H1 (cell line): ENCODE results near the gene TRIM39. TPM values are rescaled to one million over a fixed set of nuclear protein-coding genes. Genes with fewer than 3 reads are reported as not detected.

Source experiments
- CTCF ChIA-PET: fragments of 300-600 bp; sonication (Branson Sonifier 250); formaldehyde crosslinking; loops from one replicate; lab custom pipeline; 2021; ENCODE audit not compliant: partially characterized antibody; lab: Charles Lee
- POLR2A ChIA-PET: fragments of 300-600 bp; sonication (Branson Sonifier 250); formaldehyde crosslinking; loops from one replicate; lab custom pipeline; 2021; ENCODE audit warnings: inconsistent platforms; ENCODE audit not compliant: partially characterized antibody; lab: Charles Lee
- DNase-seq, 2 experiments: peaks; one replicate each; pipeline versions ENCODE4 v3.0.0 to v3.0.0-alpha.2; 2010 to 2022; ENCODE audit warnings: low spot score in 2 of 2, low read depth in 1 of 2, mixed read lengths in 1 of 2
- FAIRE-seq: peaks from 2 replicates; lab custom pipeline; 2011; peaks lifted over from hg19 to GRCh38; lab: Jason Lieb, UNC
- H2AFZ ChIP-seq: 2 replicates; pipeline ENCODE4 v1.8.1; 2012; ENCODE audit warnings: low read length, inconsistent platforms
- H2AK5ac ChIP-seq: 2 replicates; pipeline ENCODE4 v1.6.1; 2013; ENCODE audit warnings: low read depth, low read length
- H2BK120ac ChIP-seq: replicated peaks from 2 replicates; pipeline ENCODE3; 2013; ENCODE audit warnings: low read depth, low read length, inconsistent platforms
- H2BK12ac ChIP-seq: 2 replicates; pipeline ENCODE4 v1.6.1; 2013; ENCODE audit warnings: low read depth, low read length
- H2BK15ac ChIP-seq: 2 replicates; pipeline ENCODE4 v1.6.1; 2013; ENCODE audit warnings: low read length
- H2BK20ac ChIP-seq: 2 replicates; pipeline ENCODE4 v1.6.1; 2013; ENCODE audit warnings: low read length
- H2BK5ac ChIP-seq: 2 replicates; pipeline ENCODE4 v1.6.1; 2013; ENCODE audit warnings: low read depth, low read length
- H3K14ac ChIP-seq: 2 replicates; pipeline ENCODE4 v1.6.1; 2013; ENCODE audit warnings: inconsistent platforms; ENCODE audit not compliant: insufficient read length
- H3K18ac ChIP-seq: 2 replicates; pipeline ENCODE4 v1.6.1; 2013; ENCODE audit warnings: low read length; ENCODE audit errors: extremely low read depth
- H3K23ac ChIP-seq: 2 replicates; pipeline ENCODE4 v1.6.1; 2013; ENCODE audit warnings: inconsistent platforms; ENCODE audit not compliant: insufficient read length
- H3K23me2 ChIP-seq: 2 replicates; pipeline ENCODE4 v1.6.1; 2013; ENCODE audit warnings: low read depth, low read length
- H3K27ac ChIP-seq: 2 replicates; pipeline ENCODE4 v1.6.1; 2011; ENCODE audit warnings: low read depth, low read length, inconsistent platforms
- H3K27me3 ChIP-seq, 4 experiments: replicated peaks in 1 of 4; 1 replicate in 1 of 4; 2 replicates in 3 of 4; pipeline versions ENCODE4 v1.6.1 to v1.8.1; 2011 to 2013; ENCODE audit warnings: low read length in 3 of 4, mild to moderate bottlenecking in 3 of 4, inconsistent platforms in 2 of 4, mixed read lengths in 2 of 4, moderate library complexity in 1 of 4; ENCODE audit not compliant: control insufficient read depth in 3 of 4, insufficient read depth in 3 of 4; ENCODE audit errors: extremely low read depth in 1 of 4
- H3K36me3 ChIP-seq, 4 experiments: 2 replicates each; pipeline versions ENCODE4 v1.6.1 to v1.8.1; 2011 to 2013; ENCODE audit warnings: mild to moderate bottlenecking in 4 of 4, low read length in 3 of 4, moderate library complexity in 2 of 4, control low read depth in 1 of 4, inconsistent platforms in 1 of 4; ENCODE audit not compliant: insufficient read depth in 4 of 4, control insufficient read depth in 2 of 4
- H3K4ac ChIP-seq: replicated peaks from 2 replicates; pipeline ENCODE3; 2013; ENCODE audit warnings: low read length, low read depth, mixed read lengths, inconsistent platforms; ENCODE audit not compliant: insufficient read length
- H3K4me1 ChIP-seq, 4 experiments: replicated peaks in 1 of 4; 1 replicate in 1 of 4; 2 replicates in 3 of 4; pipeline versions ENCODE4 v1.6.1 to v1.8.1; 2011 to 2013; ENCODE audit warnings: low read length in 3 of 4, inconsistent platforms in 2 of 4, mixed read lengths in 1 of 4; ENCODE audit not compliant: insufficient read depth in 4 of 4, control insufficient read depth in 3 of 4
- H3K4me2 ChIP-seq, 2 experiments: 2 replicates each; pipeline versions ENCODE4 v1.6.1 to v1.8.1; 2011 to 2013; ENCODE audit warnings: low read depth in 2 of 2, low read length in 2 of 2, control low read depth in 1 of 2, inconsistent platforms in 1 of 2, mild to moderate bottlenecking in 1 of 2; ENCODE audit not compliant: insufficient read depth in 1 of 2
- H3K4me3 ChIP-seq, 4 experiments: fragments of 200-600, 300-600 bp in 1 of 4; sonication (generic), shearing (Covaris generic), sonication (Bioruptor Twin) in 1 of 4; 2 replicates each; pipeline versions ENCODE4 v1.5.1 to v1.8.1; 2011 to 2016; ENCODE audit warnings: low read length in 4 of 4, low read depth in 3 of 4, control low read depth in 2 of 4, inconsistent platforms in 2 of 4, mild to moderate bottlenecking in 2 of 4, mixed read lengths in 1 of 4, moderate library complexity in 1 of 4; ENCODE audit not compliant: insufficient read depth in 2 of 4; ENCODE audit errors: extremely low read depth in 1 of 4
- H3K56ac ChIP-seq: replicated peaks from 2 replicates; pipeline ENCODE3; 2013; ENCODE audit warnings: low read depth, mild to moderate bottlenecking, mixed read lengths, low read length, inconsistent platforms; ENCODE audit not compliant: insufficient read length
- H3K79me1 ChIP-seq: 2 replicates; pipeline ENCODE4 v1.6.1; 2013; ENCODE audit warnings: low read depth, low read length, control low read depth
- H3K79me2 ChIP-seq, 2 experiments: 2 replicates each; pipeline versions ENCODE4 v1.6.1 to v1.8.1; 2012 to 2013; ENCODE audit warnings: low read length in 2 of 2, mild to moderate bottlenecking in 2 of 2, inconsistent platforms in 1 of 2; ENCODE audit not compliant: insufficient read depth in 2 of 2, control insufficient read depth in 1 of 2
- H3K9ac ChIP-seq, 4 experiments: replicated peaks in 1 of 4; 1 replicate in 1 of 4; 2 replicates in 3 of 4; pipeline versions ENCODE4 v1.6.1 to v1.8.1; 2011 to 2013; ENCODE audit warnings: low read depth in 3 of 4, low read length in 3 of 4, control low read depth in 2 of 4, mild to moderate bottlenecking in 2 of 4, moderate library complexity in 2 of 4, inconsistent platforms in 1 of 4; ENCODE audit errors: extremely low read depth in 1 of 4
- H3K9me3 ChIP-seq, 2 experiments: 2 replicates each; pipeline versions ENCODE4 v1.6.1 to v1.8.1; 2012 to 2013; ENCODE audit warnings: mild to moderate bottlenecking in 2 of 2, moderate library complexity in 2 of 2, control low read depth in 1 of 2, inconsistent platforms in 1 of 2, low read depth in 1 of 2, low read length in 1 of 2, mixed read lengths in 1 of 2; ENCODE audit not compliant: insufficient read depth in 2 of 2
- H4K20me1 ChIP-seq, 2 experiments: replicated peaks in 1 of 2; 2 replicates each; pipeline versions ENCODE3 to v1.8.1; 2011 to 2013; ENCODE audit warnings: inconsistent platforms in 2 of 2, low read length in 2 of 2, mild to moderate bottlenecking in 1 of 2; ENCODE audit not compliant: insufficient read depth in 2 of 2, control insufficient read depth in 1 of 2
- H4K5ac ChIP-seq: 2 replicates; pipeline ENCODE4 v1.6.1; 2013; ENCODE audit warnings: low read length, low read depth, mixed read lengths, inconsistent platforms; ENCODE audit not compliant: insufficient read length
- H4K8ac ChIP-seq: 2 replicates; pipeline ENCODE4 v1.8.0; 2013; ENCODE audit warnings: mild to moderate bottlenecking, moderate library complexity, low read length, inconsistent platforms; ENCODE audit not compliant: insufficient read depth; ENCODE audit errors: extremely low read depth
- H4K91ac ChIP-seq: replicated peaks from 2 replicates; pipeline ENCODE3; 2013; ENCODE audit warnings: low read length, mixed read lengths, inconsistent platforms; ENCODE audit not compliant: insufficient read length
- BACH1 ChIP-seq: IDR thresholded peaks from 2 replicates; pipeline ENCODE4 v1.6.1; 2012; ENCODE audit warnings: low read length, improper control_type of control experiment
- CBX5 ChIP-seq: fragments of 300-800, 300-1000 bp; sonication (generic); IDR thresholded peaks from 2 replicates; pipeline ENCODE4 v1.7.1; 2016; ENCODE audit warnings: antibody characterized with exemption, low read length, low read depth
- FOSL1 ChIP-seq: IDR thresholded peaks from 2 replicates; pipeline ENCODE4 v1.6.1; 2011; ENCODE audit warnings: mild to moderate bottlenecking, low read depth, low read length, moderate library complexity; ENCODE audit not compliant: insufficient read depth
- JUND ChIP-seq: IDR thresholded peaks from 2 replicates; pipeline ENCODE4 v1.6.1; 2011; ENCODE audit warnings: mild to moderate bottlenecking, improper control_type of control experiment, low read length
- SP4 ChIP-seq: IDR thresholded peaks from 2 replicates; pipeline ENCODE4 v1.6.1; 2012; ENCODE audit warnings: low read length, inconsistent platforms
- TCF12 ChIP-seq: IDR thresholded peaks from 2 replicates; pipeline ENCODE4 v1.6.1; 2011; ENCODE audit warnings: low read depth, mild to moderate bottlenecking, low read length
- TEAD4 ChIP-seq: IDR thresholded peaks from 2 replicates; pipeline ENCODE4 v1.6.1; 2012; ENCODE audit warnings: low read depth, low read length, inconsistent platforms, mixed read lengths
- WGBS, 2 experiments: shearing (Covaris generic) in 1 of 2; methylation state at CpG; one replicate each; pipeline versions ENCODE4 v1.1.6 to v1.1.7; 2013 to 2015; ENCODE audit warnings: low lambda C conversion rate in 2 of 2, mixed read lengths in 2 of 2, inconsistent platforms in 1 of 2, low coverage in 1 of 2, missing lambda C conversion rate in 1 of 2; ENCODE audit not compliant: insufficient replicate concordance in 2 of 2, insufficient coverage in 1 of 2, insufficient read length in 1 of 2; ENCODE audit errors: extremely low coverage in 1 of 2, missing lambda C conversion rate in 1 of 2; 5-methylcytosine and 5-hydroxymethylcytosine counted together
- polyA plus RNA-seq, 7 experiments: library from polyadenylated mRNA; depleted of rRNA in 3 of 7; stranded (reverse) in 5 of 7; unstranded in 2 of 7; fragments of >200 nt in 5 of 7; fragments of 200-250 nt in 2 of 7; gene quantifications; 1 replicate in 5 of 7; 2 replicates in 1 of 7; 4 replicates in 1 of 7; pipeline versions ENCODE4 v1.2.1 to v1.2.3, GENCODE V29; 2011 to 2013; ENCODE audit warnings: missing spikeins in 2 of 7, mixed read lengths in 2 of 7
- total RNA-seq: library from RNA; stranded (reverse); fragmentation: NEBNext Ultra II Directional; extraction: Animal tissue kit (Norgen Biotek cat#: 25700); gene quantifications from 2 replicates; pipeline ENCODE4 v1.2.1, GENCODE V29; 2021
- TF ChIP-seq, protein P1 (sequence below): IDR thresholded peaks from 2 replicates; pipeline ENCODE4 v1.6.1; 2011; ENCODE audit warnings: low read length, improper control_type of control experiment

TRIM39 gene
- total and polyA plus RNA-seq, 2 of the 8 experiments (the other 6 are each of a cell fraction or from before 2014, with no cell fraction given) = 7.3 to 26.1 TPM

DNA sequence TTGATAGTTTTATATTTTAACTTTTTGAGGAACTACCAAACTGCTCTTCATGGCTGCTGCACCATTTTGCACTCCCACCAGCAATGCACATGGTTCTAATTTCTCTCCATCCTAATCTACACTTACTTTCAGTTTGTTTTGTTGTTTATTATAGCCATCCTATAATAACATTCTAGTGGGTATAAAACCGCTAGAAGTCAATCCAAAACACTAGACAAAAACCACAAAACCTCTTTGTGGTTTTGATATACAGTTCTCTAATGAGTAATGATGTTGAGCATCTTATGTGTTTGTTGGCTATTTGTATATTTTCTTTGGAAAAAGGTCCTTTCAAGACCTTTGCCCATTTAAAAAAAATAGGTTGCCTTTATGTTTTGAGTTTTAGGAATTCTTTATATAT lies 23.8 kb downstream of the TRIM39 start:
- no peak overlapping the region for H2AK5ac ChIP-seq
- no peak overlapping the region for H3K4me3 ChIP-seq
- H3K56ac ChIP-seq = no peak overlapping the region
- no peak overlapping the region for H3K9ac ChIP-seq
- no peaks in the 10 kb centered on the region for H3K9me3 ChIP-seq
- peaks cover 0 to 2% of the 10 kb centered on the region in 2 experiments for H4K20me1 ChIP-seq
- no peaks in the 10 kb centered on the region for H3K79me1 ChIP-seq
- H4K91ac ChIP-seq = no peak overlapping the region
- H3K14ac ChIP-seq = no peak overlapping the region
- no peak overlapping the region for H2BK120ac ChIP-seq
- peaks cover 0 to 7% of the 10 kb centered on the region in 2 experiments; a peak in 2 of 4 replicates for H3K79me2 ChIP-seq
- no peak overlapping the region for H3K23ac ChIP-seq
- no peak overlapping the region for H2BK15ac ChIP-seq
- H3K36me3 ChIP-seq = peaks cover 0 to 9% (median 2%) of the 10 kb centered on the region in 4 experiments; a peak in 3 of 8 replicates
- TF ChIP-seq CBX5 (no peak), BACH1 (no peak), TEAD4 (no peak), TCF12 (no peak), SP4 (no peak), FOSL1 (no peak), JUND (no peak)
- TF ChIP-seq, protein P1, sequence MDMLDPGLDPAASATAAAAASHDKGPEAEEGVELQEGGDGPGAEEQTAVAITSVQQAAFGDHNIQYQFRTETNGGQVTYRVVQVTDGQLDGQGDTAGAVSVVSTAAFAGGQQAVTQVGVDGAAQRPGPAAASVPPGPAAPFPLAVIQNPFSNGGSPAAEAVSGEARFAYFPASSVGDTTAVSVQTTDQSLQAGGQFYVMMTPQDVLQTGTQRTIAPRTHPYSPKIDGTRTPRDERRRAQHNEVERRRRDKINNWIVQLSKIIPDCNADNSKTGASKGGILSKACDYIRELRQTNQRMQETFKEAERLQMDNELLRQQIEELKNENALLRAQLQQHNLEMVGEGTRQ = no peak
- H2BK20ac ChIP-seq = no peak overlapping the region
- no peak overlapping the region for H2BK12ac ChIP-seq
- no peaks in the 10 kb centered on the region for H3K27me3 ChIP-seq
- no peak overlapping the region for H2AFZ ChIP-seq
- H3K23me2 ChIP-seq = no peaks in the 10 kb centered on the region
- no peak overlapping the region for H4K8ac ChIP-seq
- no peak overlapping the region for H3K4me2 ChIP-seq
- WGBS, 2 experiments = 92% methylated on average over 1 of the region's 1 CpG; no CpG with 5 or more reads in 1 of the 2 experiments
- H3K4me1 ChIP-seq = peaks cover 0 to 8% (median 1%) of the 10 kb centered on the region in 4 experiments; a peak in 3 of 7 replicates
- DNase-seq (no peak), FAIRE-seq (no peak)
- no peak overlapping the region for H3K4ac ChIP-seq
- no peak overlapping the region for H4K5ac ChIP-seq
- no peak overlapping the region for H3K18ac ChIP-seq
- H3K27ac ChIP-seq = no peak overlapping the region
- POLR2A ChIA-PET = interaction anchor here (1.5 kb wide), 1 partner anchor 25 kb away, joined by 3 read pairs; no protein-coding TSS in a partner anchor
- CTCF ChIA-PET = interaction anchor here (1.1 to 1.6 kb wide), 3 partner anchors 9 to 279 kb away, joined by 3 to 4 read pairs (median 3); no protein-coding TSS in a partner anchor
- H2BK5ac ChIP-seq = no peak overlapping the region
